GM21825 (cell line): Measurements from ENCODE around the gene ZNF445.
"Not testable (repeated sequence)": the region's sequence is repeated elsewhere in the genome, so short reads cannot be mapped to it uniquely, and the experiment has no call there.

ENCODE experiments used
- ATAC-seq: cut with Tn5 transposase; IDR thresholded peaks from one replicate; pipeline ENCODE4 v1.9.1; 2021; ENCODE audit warnings: mild to moderate bottlenecking, moderate library complexity; ENCODE audit not compliant: unreplicated experiment

The ZNF445 gene

DNA sequence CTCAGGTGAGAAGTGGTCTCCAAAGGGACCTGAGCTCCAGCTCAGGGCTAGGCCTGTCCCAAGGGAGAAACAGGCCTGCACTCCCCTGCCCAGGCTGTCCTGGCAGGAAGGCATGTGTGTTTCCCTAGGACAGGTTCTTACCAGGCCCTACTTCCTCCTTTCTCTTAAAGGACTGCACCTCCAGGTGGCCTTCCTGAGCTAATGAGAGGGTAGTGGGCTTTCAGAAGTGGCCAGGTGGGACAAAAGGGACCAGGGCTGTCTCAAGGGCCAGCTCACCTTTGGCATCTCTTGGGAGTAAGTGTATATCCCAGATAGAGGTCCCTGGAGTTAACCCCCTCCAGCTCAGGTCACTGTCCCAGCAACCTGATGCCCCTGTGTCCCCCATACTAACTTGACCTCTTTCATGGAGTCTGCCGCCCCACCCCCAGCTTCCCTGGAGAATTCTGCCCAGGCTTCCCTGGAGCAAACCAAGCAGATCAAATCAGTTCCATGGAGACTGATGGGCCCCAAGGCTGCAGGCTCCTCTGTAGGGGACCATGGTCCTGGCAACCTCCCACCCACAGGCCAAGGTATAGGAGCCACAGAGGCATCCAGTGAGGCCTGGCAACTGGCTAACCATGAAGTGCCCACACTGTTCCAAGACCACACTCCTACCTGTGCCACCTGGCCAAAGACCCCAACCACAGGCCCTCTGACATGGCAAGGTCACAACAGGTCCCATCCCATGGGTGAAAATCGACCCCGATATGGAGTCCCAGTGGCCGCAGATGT, 67.6 kb downstream of the ZNF445 start:
- ATAC-seq, result no peak

DNA sequence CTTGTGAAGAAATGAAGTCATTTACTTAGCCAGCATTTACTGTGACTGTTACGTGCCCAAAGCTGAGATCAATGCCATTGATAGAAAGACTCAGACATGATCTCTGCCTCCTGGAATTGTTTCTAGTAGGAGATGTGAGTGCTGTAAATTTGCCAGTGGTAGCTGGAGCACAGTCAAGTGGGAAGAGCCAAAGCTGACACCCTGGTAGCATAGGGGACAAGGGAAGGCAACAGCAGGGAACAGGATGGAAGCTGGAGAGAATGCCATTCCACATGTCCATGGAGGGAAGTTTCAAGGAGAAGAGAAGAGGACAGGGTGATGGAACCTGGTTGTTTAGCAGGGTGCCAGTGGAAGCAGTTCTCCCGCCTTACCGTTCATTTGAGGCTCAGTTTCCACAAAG, 74.9 kb downstream of the ZNF445 start:
- no peak for ATAC-seq

DNA sequence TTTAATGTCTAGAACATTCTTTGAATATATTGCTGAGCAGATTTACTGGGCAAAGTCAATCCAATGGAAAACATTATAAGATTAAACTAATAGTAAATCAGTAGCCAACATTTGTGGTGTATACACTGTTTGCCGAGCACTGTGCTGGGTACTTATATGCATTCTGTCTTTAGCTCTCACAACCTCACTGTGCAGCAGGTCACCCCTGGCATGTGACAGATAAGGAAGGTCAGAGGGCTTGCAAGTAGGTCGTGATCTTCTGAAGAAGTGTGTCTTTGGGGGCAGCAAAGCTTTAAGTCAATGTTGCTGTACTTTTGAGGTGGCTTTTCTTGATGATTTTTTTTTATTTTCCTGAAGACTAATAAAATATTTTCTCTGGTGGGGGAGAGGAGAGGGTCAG, 76.7 kb downstream of the ZNF445 start:
- ATAC-seq, result no peak

DNA sequence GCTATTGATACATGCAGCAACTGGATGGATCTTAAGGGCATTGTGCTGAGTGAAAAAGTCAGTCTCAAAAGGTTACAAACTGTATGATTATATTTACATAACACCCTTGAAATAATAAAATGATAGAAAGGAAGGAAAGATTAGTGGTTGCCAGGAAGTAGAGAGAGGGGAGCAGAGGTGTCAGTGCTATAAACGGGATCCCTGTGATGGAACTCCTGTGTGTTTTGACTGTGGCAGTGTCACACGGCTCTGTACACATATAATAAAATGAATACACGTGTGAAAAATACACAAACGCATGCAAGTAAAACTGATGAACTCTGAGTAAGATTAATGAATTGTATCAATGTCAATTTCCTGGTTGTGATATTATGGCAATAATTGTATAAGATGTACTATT, 78.6 kb downstream of the ZNF445 start:
- no peak for ATAC-seq

DNA sequence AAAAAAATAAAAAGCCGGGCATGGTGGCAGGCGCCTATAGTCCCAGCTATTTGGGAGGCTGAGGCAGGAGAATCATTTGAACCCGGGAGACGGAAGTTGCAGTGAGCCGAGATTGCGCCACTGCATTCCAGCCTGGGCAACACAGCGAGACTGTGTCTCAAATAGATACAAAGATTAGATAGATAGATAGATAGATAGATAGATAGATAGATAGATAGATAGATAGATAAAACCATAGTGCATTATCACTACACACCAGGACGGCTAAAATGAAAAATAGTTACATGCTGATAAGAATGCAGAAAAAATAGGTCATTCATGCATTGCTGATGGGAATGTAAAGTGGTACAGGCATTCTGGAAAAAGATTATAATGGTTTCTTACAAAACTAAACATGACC, 79.2 kb downstream of the ZNF445 start:
- not testable (repeated sequence) for ATAC-seq

DNA sequence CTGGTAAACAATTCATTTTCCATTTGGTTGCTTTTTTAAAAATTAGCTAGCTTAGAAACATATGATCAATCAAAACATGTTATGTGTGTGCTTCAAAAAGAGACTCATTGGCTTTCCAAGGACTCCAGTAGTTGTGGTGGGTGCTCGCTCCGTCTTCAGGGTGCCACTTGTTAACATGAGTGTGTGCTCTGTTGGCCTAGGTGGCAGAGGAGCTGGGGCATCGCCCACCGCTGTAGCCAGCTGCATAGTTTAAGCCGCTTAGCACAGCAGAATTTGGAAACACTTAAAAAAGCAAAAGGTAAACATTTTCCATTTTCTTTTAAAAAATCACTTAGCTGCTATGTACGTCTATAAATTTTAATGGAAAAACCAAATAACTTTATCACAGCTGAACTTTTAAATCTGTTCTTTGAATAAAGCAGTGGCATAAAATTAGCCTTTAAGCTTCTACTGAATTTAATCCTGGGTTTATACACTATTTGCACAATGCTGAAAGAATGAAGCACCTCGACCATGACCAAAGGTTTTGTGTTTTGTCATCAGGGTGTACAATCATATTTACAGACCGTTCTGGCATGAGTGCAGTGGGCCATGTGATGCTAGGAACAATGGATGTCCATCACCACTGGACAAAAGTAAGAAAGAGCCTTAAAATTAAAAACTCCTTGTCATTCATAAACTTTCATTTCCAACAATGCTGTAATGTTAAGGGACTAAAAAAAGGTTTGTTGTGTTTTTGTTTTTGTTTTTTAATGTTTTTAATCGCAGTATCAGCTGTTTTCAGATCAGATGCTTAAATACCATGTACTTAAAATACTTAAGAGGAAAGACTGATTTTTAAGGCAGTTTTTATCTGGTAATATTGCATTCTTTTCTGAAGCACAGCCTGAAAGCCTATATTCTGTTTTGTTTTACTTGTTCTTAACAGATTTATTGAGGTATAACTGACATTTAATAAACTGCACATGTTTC, 81.0 kb downstream of the ZNF445 start:
- no peak for ATAC-seq

- ATAC-seq, result no peak
These were observed 81.8 kb downstream of the ZNF445 start for GRCh38 chr3:44395714-44396113.

- ATAC-seq, result no peak
These were observed 85.0 kb downstream of the ZNF445 start for GRCh38 chr3:44392489-44392888.

- ATAC-seq, result no peak
These were observed 90.1 kb downstream of the ZNF445 start for GRCh38 chr3:44387404-44387803.
